ENCODE data around the gene KLF15. TPM values are rescaled to one million over a fixed set of nuclear protein-coding genes. Genes with fewer than 3 reads are reported as not detected.

Gene KLF15
- total RNA-seq, 1 donor from 2014 or later, result 33.0 TPM

- intact Hi-C loops (cut with DNase I), result no loop called here
- no peak for ATAC-seq
- DNase-seq (ENCODE audit: missing footprints), result no peak
Observed at GRCh38 chr3:126351086-126351770, 6.0 kb downstream of the KLF15 start.

DNA sequence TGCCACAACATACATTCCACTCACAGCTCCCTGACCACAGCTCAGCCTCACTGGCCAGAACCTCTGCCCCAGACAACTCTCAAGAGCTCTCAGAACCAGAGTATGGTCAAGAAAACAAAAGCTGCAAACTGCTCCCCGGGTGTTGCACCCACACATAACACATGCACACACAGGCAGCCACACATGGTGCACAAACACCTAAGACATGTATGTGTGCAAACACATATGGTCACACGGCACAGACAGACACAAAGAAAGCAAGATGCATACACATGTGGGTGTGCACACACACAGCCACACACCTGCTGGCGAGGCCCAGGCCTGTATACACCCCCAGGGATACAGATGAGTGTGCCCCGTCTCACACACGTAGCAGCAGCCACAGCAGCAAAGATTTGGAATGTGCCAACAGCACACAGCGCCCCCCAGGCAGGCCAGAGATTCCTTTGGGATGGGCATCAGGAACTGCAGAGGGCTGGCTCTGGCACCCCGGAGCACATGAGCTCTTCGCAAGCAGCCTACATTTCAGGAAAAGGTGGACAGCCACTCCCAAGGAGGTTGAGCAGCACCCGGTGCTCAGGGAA, 6.6 kb downstream of the KLF15 start:
- DNase-seq (ENCODE audit: missing footprints) (no peak), ATAC-seq (no peak)
- intact Hi-C loops (cut with DNase I), result no loop called here

- intact Hi-C loops (cut with DNase I), result no loop called here
- ATAC-seq (no peak), DNase-seq (ENCODE audit: missing footprints) (no peak)
Observed at GRCh38 chr3:126349611-126350501, 7.4 kb downstream of the KLF15 start.

DNA sequence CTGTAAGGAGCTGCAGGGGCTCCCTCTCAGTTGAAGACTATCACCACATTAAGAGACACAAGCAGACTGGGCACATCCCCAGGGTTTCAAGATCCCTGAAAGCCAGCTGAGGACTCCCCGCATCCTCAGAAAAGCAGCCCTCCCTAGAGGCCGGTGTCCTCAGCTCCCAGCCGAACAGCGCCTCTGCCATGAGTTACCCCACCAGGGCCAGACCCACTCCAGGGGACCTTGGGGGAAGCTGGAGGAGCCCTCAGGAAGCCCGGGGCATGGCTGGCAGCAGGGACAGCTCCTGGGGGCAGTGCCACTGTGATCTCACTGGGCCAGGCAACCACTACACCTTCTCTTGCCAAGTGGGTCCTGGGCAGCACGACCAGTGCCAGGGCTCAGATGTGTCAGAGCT, 8.1 kb downstream of the KLF15 start:
- intact Hi-C loops (cut with DNase I), result no loop called here

GRCh38 chr3:126348308-126348920, 8.8 kb downstream of the KLF15 start:
- DNase-seq (ENCODE audit: missing footprints) (peak; percentile 28), ATAC-seq (no peak)
- intact Hi-C loops (cut with DNase I), result no loop called here

More for the DNA sequence above, 8.1 kb downstream of the KLF15 start:
- ATAC-seq (no peak), DNase-seq (ENCODE audit: missing footprints) (no peak)

GRCh38 chr3:126347543-126348161, 9.6 kb downstream of the KLF15 start:
- intact Hi-C loops (cut with DNase I), result no loop called here
- no peak for ATAC-seq

DNA sequence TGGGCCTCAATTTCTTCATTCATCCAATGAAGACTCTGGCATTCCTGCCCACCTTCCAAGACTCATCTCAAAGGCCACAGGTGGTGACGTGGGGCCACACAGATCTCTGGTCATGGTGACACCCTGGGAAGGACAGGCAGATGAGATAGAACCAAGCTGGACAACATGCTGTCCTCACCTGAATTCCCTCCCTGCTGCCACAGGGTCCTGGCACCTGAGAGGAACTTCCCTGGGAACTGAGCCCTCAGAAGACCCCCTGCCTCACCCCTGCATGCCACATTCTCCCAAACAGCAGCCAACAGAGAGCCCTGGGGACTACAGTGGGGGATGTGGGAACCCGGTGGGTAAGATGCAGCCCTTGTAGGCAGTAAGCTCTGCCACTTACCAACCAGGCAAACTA, 10.7 kb downstream of the KLF15 start:
- ATAC-seq (no peak), DNase-seq (ENCODE audit: missing footprints) (no peak)
- intact Hi-C loops (cut with DNase I), result no loop called here

More at GRCh38 chr3:126347543-126348161, 9.6 kb downstream of the KLF15 start:
- DNase-seq (ENCODE audit: missing footprints), result no peak

DNA sequence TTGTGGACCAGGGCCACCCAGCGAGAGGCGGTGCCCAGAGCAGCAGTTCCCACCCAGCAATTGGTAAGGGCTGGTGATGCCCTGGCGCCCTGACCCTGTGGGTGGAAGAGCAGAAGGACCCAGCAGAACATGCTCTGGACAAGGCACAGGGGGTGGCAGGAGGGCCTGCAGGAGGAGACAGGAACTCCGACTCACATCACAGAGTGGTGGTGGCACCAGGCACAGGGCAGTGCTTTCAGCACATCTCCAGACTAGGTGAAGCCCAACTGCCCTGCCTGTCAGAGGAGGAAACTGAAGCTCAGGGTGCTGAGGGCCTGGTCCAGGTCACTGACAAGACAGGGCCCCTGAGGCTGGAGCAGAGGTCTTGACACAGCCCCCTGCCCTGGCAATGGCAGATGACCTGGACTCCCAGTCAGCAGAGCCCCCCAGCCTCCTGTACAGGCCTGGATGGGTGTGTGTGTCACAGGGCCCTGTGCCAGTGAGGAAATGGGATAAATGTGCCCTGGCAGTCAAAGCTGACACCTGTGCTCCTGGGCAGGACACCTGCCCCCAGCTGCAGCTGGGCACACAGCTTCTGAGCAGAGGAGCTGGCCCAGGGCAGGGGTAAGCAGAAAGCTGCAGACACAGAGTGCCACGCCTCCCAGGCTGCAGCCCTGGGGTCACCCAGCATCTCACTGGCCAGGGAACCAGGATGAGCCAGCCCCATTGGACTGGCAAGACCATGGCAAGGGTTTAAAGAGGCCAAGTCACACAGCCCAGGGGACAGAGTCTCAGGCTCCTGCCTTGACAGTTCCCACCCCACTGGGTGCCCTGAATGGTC, 11.4 kb downstream of the KLF15 start:
- intact Hi-C loops (cut with DNase I), result no loop called here
- DNase-seq (ENCODE audit: missing footprints) (peak; percentile 42), ATAC-seq (no peak)

- intact Hi-C loops (cut with DNase I), result no loop called here
- ATAC-seq, result no peak
- DNase-seq (ENCODE audit: missing footprints), result no peak
Observed at GRCh38 chr3:126345231-126345630, 12.0 kb downstream of the KLF15 start.

DNA sequence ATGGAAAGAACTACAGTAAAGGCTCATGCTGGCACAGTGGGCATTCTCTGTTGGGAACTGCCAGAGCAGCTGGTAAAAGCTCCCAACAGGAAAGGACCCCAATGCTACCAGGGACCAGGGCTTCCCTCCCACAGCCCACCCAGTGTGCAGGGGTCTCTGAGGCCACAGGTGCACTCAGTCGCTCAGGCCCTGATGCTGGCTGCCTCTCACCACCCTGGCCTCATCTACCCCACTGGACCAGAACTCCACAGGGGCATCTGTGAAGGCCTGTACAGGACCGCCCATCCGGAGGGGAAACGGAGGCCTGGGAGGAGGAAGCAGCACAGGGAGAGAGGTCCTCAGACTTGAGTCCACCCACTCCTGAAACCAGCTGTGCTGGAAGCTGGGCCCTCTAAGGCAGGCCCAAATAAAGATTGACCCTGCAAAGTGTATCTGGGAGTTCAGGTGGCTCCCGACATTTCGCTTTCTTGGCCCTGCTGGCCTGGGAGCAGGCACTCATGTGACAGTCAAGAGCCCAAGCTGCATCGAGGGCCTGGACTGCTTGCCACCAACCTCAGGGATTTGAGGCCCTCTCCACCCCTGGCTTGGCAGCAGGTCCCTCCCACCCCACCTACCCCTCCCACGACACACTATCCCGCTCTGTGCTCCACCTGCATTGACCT, 12.7 kb downstream of the KLF15 start:
- no peak for ATAC-seq
- intact Hi-C loops (cut with DNase I), result no loop called here

DNA sequence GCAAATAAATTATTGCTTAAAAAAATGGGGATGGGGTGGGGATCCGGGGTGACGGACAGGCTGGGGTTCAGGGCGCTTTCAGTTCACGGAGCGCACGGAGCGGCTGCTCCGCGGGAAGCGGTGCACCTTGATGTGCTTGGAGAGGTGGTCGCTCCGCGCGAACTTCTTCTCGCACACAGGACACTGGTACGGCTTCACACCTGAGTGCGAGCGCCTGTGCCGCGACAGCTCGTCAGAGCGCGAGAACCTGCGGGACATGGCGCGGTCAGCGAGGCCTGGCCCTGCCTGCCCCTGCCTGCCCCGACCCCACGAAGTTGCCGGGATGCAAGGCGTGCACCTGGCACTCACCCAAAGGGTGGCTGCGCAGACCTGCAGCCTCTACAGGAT, 13.6 kb downstream of the KLF15 start:
- ATAC-seq (no peak), DNase-seq (ENCODE audit: missing footprints) (no peak)
- intact Hi-C loops (cut with DNase I), result no loop called here

More for the DNA sequence above, 12.7 kb downstream of the KLF15 start:
- DNase-seq (ENCODE audit: missing footprints), result no peak

- intact Hi-C loops (cut with DNase I), result no loop called here
- no peak for ATAC-seq
- DNase-seq (ENCODE audit: missing footprints), result no peak
Observed at GRCh38 chr3:126342991-126343648, 14.1 kb downstream of the KLF15 start.

- DNase-seq (ENCODE audit: missing footprints) (no peak), ATAC-seq (no peak)
- intact Hi-C loops (cut with DNase I), result no loop called here
Observed at GRCh38 chr3:126342211-126342610, 15.0 kb downstream of the KLF15 start.

DNA sequence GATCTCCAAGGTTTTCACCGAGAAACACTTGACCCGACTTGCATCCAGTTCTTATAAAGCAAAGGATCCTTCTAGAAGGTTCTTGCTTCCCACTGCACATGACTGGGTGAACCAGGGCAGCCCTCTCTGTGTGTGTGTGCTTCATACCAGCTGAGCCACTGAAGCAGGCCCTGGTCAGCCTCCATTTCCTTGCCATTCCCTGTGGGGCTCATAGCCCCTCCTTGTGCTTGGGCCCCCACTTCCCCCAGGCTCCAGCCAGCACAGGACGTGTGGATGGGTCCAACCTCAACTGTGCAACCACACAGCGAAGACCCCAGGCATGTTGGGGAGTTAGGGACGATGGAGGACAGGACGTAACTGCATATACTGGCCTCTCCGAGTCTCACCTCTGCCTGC, 15.5 kb downstream of the KLF15 start:
- ATAC-seq, result no peak
- DNase-seq (ENCODE audit: missing footprints), result no peak
- intact Hi-C loops (cut with DNase I), result no loop called here

DNA sequence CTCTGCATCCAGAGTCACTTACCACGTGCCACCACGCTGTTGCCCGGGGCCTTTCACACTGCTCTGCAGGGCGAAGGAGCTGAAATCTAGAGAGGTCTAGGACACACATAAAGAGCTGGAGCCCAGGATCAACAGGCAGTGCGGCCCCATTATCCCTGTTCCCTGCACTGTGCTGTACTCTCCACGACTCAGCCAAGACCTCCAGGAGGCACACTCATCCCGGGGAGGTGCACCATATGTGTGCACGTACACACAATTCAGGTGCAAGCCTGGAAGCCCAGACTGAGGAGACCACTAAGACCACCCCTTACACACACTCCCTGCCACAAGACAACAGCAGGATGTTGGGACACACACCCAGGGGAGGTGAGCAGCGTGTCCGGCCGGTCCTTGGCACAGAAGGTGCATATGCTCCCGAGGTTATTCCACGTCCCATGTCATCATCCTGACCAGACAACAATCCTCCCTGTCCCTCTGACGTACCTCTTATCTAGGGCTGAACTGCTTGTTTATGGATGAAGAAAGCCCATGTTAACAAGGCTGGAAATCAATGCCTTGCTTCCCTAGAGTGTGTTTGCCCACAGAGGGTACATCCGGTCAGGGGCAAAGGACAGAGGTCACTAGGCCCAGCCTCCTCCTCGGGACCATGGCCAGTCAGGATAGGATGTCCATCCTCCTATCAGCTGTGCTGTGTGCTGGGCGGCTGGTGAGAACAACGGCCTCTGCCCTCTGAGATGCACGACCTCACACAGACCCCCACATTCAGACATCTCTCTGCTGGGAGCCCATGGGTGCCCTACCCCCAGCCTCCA, 16.1 kb downstream of the KLF15 start:
- intact Hi-C loops (cut with DNase I), result no loop called here
- DNase-seq (ENCODE audit: missing footprints), result no peak
- ATAC-seq, result no peak

DNA sequence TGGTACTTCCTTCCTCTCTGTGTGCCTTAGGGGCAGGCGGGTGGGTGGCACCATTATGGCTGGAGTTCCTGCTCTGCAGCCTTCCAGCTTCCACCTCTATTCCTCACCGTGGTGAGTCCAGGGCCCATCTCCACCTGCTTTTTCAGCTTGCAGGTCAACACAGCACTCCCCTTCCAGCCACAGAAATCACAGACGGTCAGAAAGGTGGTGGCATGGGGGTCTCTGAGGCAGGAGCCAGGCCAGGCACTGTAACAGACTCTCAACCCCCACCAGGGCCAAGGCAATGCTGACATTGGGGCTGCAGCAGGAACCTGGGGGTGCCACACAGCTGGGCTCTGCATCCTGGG, 16.6 kb downstream of the KLF15 start:
- intact Hi-C loops (cut with DNase I), result no loop called here
- ATAC-seq (no peak), DNase-seq (ENCODE audit: missing footprints) (no peak)

Measured in Right ventricle myocardium inferior (tissue), 1 donor.